HEK293T (cell line): ENCODE data around the gene FBXO28.
A peak's percentile ranks its signal among the peaks of the same experiment; 100 is the strongest.

Experiments
- CTCF ChIA-PET: fragments of 350-600 bp; formaldehyde crosslinking; extraction: SDS; loops from one replicate; lab custom pipeline; 2021; ENCODE audit warnings: antibody characterized with exemption, inconsistent platforms; lab: Yijun Ruan, JAX
- POLR2A ChIA-PET: fragments of 350-600 bp; formaldehyde crosslinking; extraction: SDS; loops from one replicate; lab custom pipeline; 2020; ENCODE audit warnings: antibody characterized with exemption, inconsistent platforms; lab: Yijun Ruan, JAX
- DNase-seq: peaks from one replicate; pipeline ENCODE4 v3.0.0; 2012; ENCODE audit warnings: mixed read lengths; ENCODE audit errors: extremely low spot score
- ARNT ChIP-seq: fragments of 450-650 bp; IDR thresholded peaks from 2 replicates; pipeline ENCODE4 v1.6.1; 2017; ENCODE audit warnings: mild to moderate bottlenecking
- BHLHE40 ChIP-seq: fragments of 450-650 bp; IDR thresholded peaks from 2 replicates; pipeline ENCODE4 v1.6.1; 2016; ENCODE audit warnings: mild to moderate bottlenecking, moderate library complexity, borderline replicate concordance
- CTBP1 ChIP-seq: fragments of 450-650 bp; IDR thresholded peaks from 2 replicates; pipeline ENCODE4 v1.6.1; 2016; ENCODE audit warnings: borderline replicate concordance
- ELF4 ChIP-seq: fragments of 450-650 bp; IDR thresholded peaks from 2 replicates; pipeline ENCODE4 v1.6.1; 2017; ENCODE audit warnings: antibody characterized with exemption
- FOXA1 ChIP-seq: fragments of 450-650 bp; IDR thresholded peaks from 2 replicates; pipeline ENCODE4 v1.6.1; 2016; ENCODE audit warnings: mild to moderate bottlenecking
- FOXK2 ChIP-seq: fragments of 450-650 bp; IDR thresholded peaks from 2 replicates; pipeline ENCODE4 v1.6.1; 2016; ENCODE audit warnings: mild to moderate bottlenecking
- FOXM1 ChIP-seq: fragments of 450-650 bp; IDR thresholded peaks from 2 replicates; pipeline ENCODE4 v1.6.1; 2017; ENCODE audit warnings: mild to moderate bottlenecking, borderline replicate concordance
- HDGF ChIP-seq: fragments of 450-650 bp; IDR thresholded peaks from 2 replicates; pipeline ENCODE4 v1.6.1; 2017; ENCODE audit warnings: antibody characterized with exemption, borderline replicate concordance
- L3MBTL2 ChIP-seq: fragments of 450-650 bp; conservative IDR thresholded peaks from 2 replicates; pipeline ENCODE4 v1.6.1; 2016; ENCODE audit warnings: mild to moderate bottlenecking
- LEF1 ChIP-seq: fragments of 450-650 bp; IDR thresholded peaks from 2 replicates; pipeline ENCODE4 v1.6.1; 2017; ENCODE audit warnings: mild to moderate bottlenecking, borderline replicate concordance
- NFRKB ChIP-seq: fragments of 450-650 bp; IDR thresholded peaks from 2 replicates; pipeline ENCODE4 v1.6.1; 2016; ENCODE audit warnings: mild to moderate bottlenecking, moderate library complexity
- SP1 ChIP-seq: fragments of 450-650 bp; IDR thresholded peaks from 2 replicates; pipeline ENCODE4 v1.6.1; 2017
- SUZ12 ChIP-seq: fragments of 450-650 bp; IDR thresholded peaks from 2 replicates; pipeline ENCODE4 v1.6.1; 2016; ENCODE audit warnings: mild to moderate bottlenecking
- TARDBP ChIP-seq: fragments of 450-650 bp; IDR thresholded peaks from 2 replicates; pipeline ENCODE4 v1.6.1; 2016
- ZNF384 ChIP-seq: fragments of 450-650 bp; IDR thresholded peaks from 2 replicates; pipeline ENCODE4 v1.6.1; 2016
- TF ChIP-seq, protein P1 (sequence below): fragments of 450-650 bp; IDR thresholded peaks from 2 replicates; pipeline ENCODE4 v1.6.1; 2016

Gene FBXO28

GRCh38 chr1:224169718-224170270 is 55.9 kb downstream of the FBXO28 start:
- TF ChIP-seq ZNF384 (no peak), LEF1 (no peak), HDGF (no peak), ARNT (no peak), SP1 (no peak), L3MBTL2 (no peak), SUZ12 (no peak), FOXA1 (no peak), NFRKB (no peak)
- no peak for DNase-seq
- ChIA-PET CTCF (interaction anchor here (0.7 kb wide), 1 partner anchor 158 kb away, joined by 4 read pairs; no protein-coding TSS in a partner anchor), POLR2A (interaction anchor here (0.9 to 1.9 kb wide), 2 partner anchors 13 kb away, joined by 3 to 11 read pairs; partner anchors contain the start of gene DEGS1)

DNA sequence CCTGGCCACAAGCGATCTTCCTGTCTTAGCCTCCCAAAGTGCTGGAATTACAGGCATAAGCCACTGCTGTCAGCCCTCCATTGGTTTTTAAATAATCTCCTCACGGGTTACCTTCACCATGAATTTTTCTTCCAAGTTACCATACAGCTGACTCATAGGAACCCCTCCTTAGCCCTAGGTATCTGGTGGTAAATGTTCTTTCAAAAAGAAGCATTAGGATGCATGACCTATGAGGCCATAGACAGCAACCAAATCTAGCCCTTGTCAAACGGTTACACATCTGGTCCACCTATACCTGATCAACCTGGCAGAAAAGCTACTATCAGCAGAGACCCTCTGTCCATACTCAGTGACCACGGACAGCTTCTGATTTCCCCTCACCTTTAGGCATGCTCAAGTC is 56.4 kb downstream of the FBXO28 start:
- CTCF ChIA-PET, result no interaction called here
- POLR2A ChIA-PET, result interaction anchor here (0.9 kb wide), 1 partner anchor 13 kb away, joined by 3 read pairs; the partner anchor contains the start of gene DEGS1
- TF ChIP-seq HDGF (no peak), LEF1 (no peak), SUZ12 (no peak), ELF4 (no peak), NFRKB (no peak), BHLHE40 (no peak), ARNT (no peak), CTBP1 (no peak), FOXM1 (no peak), L3MBTL2 (no peak), TARDBP (no peak), SP1 (no peak), FOXK2 (no peak), ZNF384 (no peak), FOXA1 (no peak)
- TF ChIP-seq, protein P1, sequence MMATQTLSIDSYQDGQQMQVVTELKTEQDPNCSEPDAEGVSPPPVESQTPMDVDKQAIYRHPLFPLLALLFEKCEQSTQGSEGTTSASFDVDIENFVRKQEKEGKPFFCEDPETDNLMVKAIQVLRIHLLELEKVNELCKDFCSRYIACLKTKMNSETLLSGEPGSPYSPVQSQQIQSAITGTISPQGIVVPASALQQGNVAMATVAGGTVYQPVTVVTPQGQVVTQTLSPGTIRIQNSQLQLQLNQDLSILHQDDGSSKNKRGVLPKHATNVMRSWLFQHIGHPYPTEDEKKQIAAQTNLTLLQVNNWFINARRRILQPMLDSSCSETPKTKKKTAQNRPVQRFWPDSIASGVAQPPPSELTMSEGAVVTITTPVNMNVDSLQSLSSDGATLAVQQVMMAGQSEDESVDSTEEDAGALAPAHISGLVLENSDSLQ, result no peak
- DNase-seq, result no peak

DNA sequence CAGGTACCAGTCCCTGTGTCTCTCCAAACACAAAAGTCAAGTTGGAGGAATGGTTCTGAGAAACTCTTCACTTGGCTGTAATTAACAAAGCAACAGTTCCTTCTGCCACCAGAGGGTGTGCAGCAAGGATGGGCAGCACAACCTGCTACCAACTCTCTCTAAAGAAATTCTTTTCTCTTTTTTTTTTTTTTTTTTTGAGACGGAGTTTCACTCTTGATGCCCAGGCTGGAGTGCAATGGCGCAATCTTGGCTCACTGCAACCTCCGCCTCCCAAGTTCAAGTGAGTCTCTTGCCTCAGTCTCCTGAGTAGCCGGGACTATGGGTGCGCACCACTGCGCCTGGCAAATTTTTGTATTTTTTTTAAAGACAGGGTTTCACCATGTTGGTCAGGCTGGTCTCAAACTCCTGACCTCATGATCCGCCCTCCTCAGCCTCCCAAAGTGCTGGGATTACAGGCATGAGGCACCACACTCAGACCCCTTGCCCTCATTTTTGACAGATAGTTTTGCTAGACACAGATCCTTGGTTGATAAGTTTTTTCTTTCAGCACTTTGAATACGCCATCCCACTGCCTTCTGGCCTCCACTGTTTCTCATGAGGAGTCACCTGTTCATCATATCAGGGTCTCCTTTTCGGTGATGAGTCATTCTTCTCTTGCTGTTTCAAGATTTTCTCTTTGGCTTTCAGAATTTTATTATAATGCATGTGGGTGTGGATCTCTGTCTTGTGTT is 57.0 kb downstream of the FBXO28 start:
- POLR2A ChIA-PET, result no interaction called here
- DNase-seq, result peak; percentile 50
- TF ChIP-seq, protein P1, result no peak
- no peak for TF ChIP-seq FOXA1
- peak; percentile 55; the same call in 1 of the 2 replicates for TF ChIP-seq ZNF384
- no peak for TF ChIP-seq TARDBP
- CTCF ChIA-PET, result no interaction called here

- ChIA-PET POLR2A (no interaction called here), CTCF (no interaction called here)
- TF ChIP-seq NFRKB (no peak), BHLHE40 (no peak), TARDBP (peak; percentile 28; the same call in 1 of the 2 replicates)
- DNase-seq, result no peak
Measured at GRCh38 chr1:224172229-224172628, 58.3 kb downstream of the FBXO28 start.

DNA sequence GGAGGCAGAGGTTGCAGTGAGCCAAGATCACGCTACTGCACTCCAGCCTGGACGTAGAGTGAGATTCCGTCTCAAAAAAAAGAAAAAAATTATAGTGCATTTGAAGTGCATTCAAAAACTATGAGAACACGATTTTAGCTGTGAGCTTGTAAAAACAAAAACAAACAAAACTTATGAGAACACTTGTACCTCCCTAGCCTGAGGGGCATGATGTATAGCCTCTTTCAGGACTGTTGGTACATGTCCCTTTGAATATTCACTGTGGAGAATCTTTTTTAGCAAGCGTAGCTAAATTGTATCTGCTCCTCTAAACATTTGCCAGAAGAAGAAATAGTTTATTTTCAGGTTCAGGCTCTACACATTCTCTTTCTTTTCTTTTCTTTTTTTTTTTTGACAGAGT is 59.6 kb downstream of the FBXO28 start:
- TF ChIP-seq HDGF (no peak), BHLHE40 (no peak), L3MBTL2 (no peak), ZNF384 (no peak), ELF4 (no peak), FOXM1 (no peak), SP1 (no peak), NFRKB (no peak), FOXK2 (no peak), TARDBP (no peak), ARNT (no peak), FOXA1 (no peak), CTBP1 (no peak), LEF1 (no peak), SUZ12 (no peak)
- TF ChIP-seq, protein P1, result no peak
- POLR2A ChIA-PET, result interaction anchor here (1.9 kb wide), 1 partner anchor 9 kb away, joined by 8 read pairs; the partner anchor contains the start of gene DEGS1
- CTCF ChIA-PET, result interaction anchor here (0.7 kb wide), 1 partner anchor 410 kb away, joined by 3 read pairs; no protein-coding TSS in a partner anchor
- DNase-seq, result no peak

DNA sequence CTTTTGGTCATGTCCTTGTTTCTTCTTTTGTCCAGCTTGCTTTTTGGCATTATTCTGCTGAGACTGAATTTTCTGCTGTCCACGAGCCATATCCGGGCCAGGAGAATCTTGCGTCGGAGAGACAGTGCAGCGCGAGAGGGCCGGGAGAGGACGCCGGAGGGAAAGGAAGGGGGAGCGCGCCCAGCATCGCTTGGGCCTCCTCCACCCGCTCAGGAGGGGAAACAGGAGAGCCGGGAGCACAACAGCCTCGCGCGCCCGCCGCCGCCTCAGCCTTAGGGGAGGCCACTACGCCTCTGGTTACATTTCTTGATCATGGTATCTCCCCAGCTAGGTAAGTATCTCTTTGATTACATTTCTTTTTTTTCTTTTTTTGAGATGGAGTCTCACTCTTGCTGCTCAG is 61.7 kb downstream of the FBXO28 start:
- TF ChIP-seq NFRKB, result no peak
- TF ChIP-seq BHLHE40, result no peak
- no peak for TF ChIP-seq SP1
- TF ChIP-seq TARDBP, result no peak
- TF ChIP-seq ARNT, result no peak
- TF ChIP-seq ELF4, result no peak
- TF ChIP-seq FOXA1, result no peak
- TF ChIP-seq, protein P1, result no peak
- no peak for TF ChIP-seq CTBP1
- TF ChIP-seq L3MBTL2, result no peak
- no peak for TF ChIP-seq LEF1
- no peak for TF ChIP-seq FOXK2
- no peak for TF ChIP-seq SUZ12
- TF ChIP-seq ZNF384, result no peak
- no peak for TF ChIP-seq FOXM1
- no peak for TF ChIP-seq HDGF
- POLR2A ChIA-PET, result no interaction called here
- no peak for DNase-seq
- CTCF ChIA-PET, result no interaction called here
